BLaER1 treated with 17β-estradiol and CSF1 and Interleukin-3, amounts not matched to agents 10 nM and 100 nM (cell line): ENCODE results near the gene MAGI1.

Experiments
- H3K27ac ChIP-seq, 11 experiments: shearing (Covaris generic); formaldehyde crosslinking; 2 replicates each; pipeline ENCODE4 v1.8.1; 2022
- H3K27me3 ChIP-seq, 11 experiments: shearing (Covaris generic); formaldehyde crosslinking; 2 replicates each; pipeline ENCODE4 v1.8.1; 2022
- H3K36me3 ChIP-seq, 11 experiments: shearing (Covaris generic); formaldehyde crosslinking; 2 replicates each; pipeline ENCODE4 v1.8.1; 2022
- H3K4me1 ChIP-seq, 10 experiments: shearing (Covaris generic); formaldehyde crosslinking; 2 replicates each; pipeline ENCODE4 v1.8.1; 2022
- H3K4me2 ChIP-seq, 11 experiments: shearing (Covaris generic); formaldehyde crosslinking; 2 replicates each; pipeline ENCODE4 v1.8.1; 2022
- H3K4me3 ChIP-seq, 10 experiments: shearing (Covaris generic); formaldehyde crosslinking; 2 replicates each; pipeline ENCODE4 v1.8.1; 2022
- H3K9ac ChIP-seq, 11 experiments: shearing (Covaris generic); formaldehyde crosslinking; 2 replicates each; pipeline ENCODE4 v1.8.1; 2022
- H3K9me3 ChIP-seq, 11 experiments: shearing (Covaris generic); formaldehyde crosslinking; replicated peaks in 1 of 11; 2 replicates each; pipeline ENCODE4 v1.8.1; 2022
- H4K20me1 ChIP-seq, 11 experiments: shearing (Covaris generic); formaldehyde crosslinking; 2 replicates each; pipeline ENCODE4 v1.8.1; 2022
- Cebpa-rat ChIP-seq, 11 experiments: shearing (Covaris generic); IDR thresholded peaks; 2 replicates each; pipeline ENCODE4 v1.8.1; 2022

The MAGI1 gene

GRCh38 chr3:66041828-66042227 lies 3.1 kb upstream of the MAGI1 start:
- no peak overlapping the region for H3K9ac ChIP-seq

GRCh38 chr3:66041116-66041515 lies 2.4 kb upstream of the MAGI1 start:
- Histone ChIP-seq H3K4me3 (no peak overlapping the region), H3K9me3 (no peaks in the 10 kb centered on the region), H3K36me3 (no peaks in the 10 kb centered on the region), H3K27ac (no peak overlapping the region), H3K4me1 (peaks cover 7 to 27% (median 18%) of the 10 kb centered on the region in 10 experiments; a peak in 18 of 20 replicates), H3K27me3 (peaks cover 7 to 18% (median 10%) of the 10 kb centered on the region in 11 experiments; a peak in 19 of 22 replicates), H4K20me1 (no peaks in the 10 kb centered on the region), H3K4me2 (no peak overlapping the region), H3K9ac (no peak overlapping the region)
- no peak for TF ChIP-seq Cebpa-rat (IDR thresholded peaks at IDR 0.05)

More at GRCh38 chr3:66041828-66042227, 3.1 kb upstream of the MAGI1 start:
- no peak overlapping the region for H3K4me3 ChIP-seq
- peaks cover 7 to 20% (median 12%) of the 10 kb centered on the region in 10 experiments; a peak in 18 of 20 replicates for H3K4me1 ChIP-seq
- no peaks in the 10 kb centered on the region for H3K9me3 ChIP-seq
- no peaks in the 10 kb centered on the region for H4K20me1 ChIP-seq
- H3K36me3 ChIP-seq, result no peaks in the 10 kb centered on the region
- no peak overlapping the region for H3K4me2 ChIP-seq
- peaks cover 7 to 18% (median 10%) of the 10 kb centered on the region in 11 experiments; a peak in 19 of 22 replicates for H3K27me3 ChIP-seq
- no peak for TF ChIP-seq Cebpa-rat (IDR thresholded peaks at IDR 0.05)
- no peak overlapping the region for H3K27ac ChIP-seq

DNA sequence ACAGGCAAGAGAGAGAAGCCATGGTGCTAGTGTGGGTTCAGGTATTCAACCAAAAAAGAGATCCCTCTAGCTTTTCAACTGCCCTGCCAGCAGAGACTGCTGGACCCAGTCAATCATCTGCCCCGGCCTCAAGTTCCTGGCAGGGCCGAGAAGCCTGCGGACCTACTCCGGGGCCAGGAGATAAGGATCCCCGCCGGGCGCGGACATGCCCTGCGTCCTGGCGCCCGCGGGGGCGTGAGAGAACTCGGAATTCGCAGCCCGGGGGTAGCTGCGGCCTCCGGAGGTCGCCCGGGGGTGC lies 821 bp upstream of the MAGI1 start:
- peak overlapping the region; percentile 74 to 87 (median 81); a peak in 21 of 22 replicates for H3K9ac ChIP-seq
- no peaks in the 10 kb centered on the region; a peak in 1 of 22 replicates for H4K20me1 ChIP-seq
- H3K4me1 ChIP-seq, result peaks cover 7 to 34% (median 27%) of the 10 kb centered on the region in 10 experiments; a peak in 18 of 20 replicates
- peaks cover 7 to 18% (median 10%) of the 10 kb centered on the region in 11 experiments; a peak in 19 of 22 replicates for H3K27me3 ChIP-seq
- H3K9me3 ChIP-seq, result no peaks in the 10 kb centered on the region
- H3K36me3 ChIP-seq, result no peaks in the 10 kb centered on the region
- H3K4me3 ChIP-seq, result peak overlapping the region; percentile 69 to 90 (median 81)
- TF ChIP-seq Cebpa-rat (IDR thresholded peaks at IDR 0.05), result no peak
- peak overlapping the region; percentile 86 to 99 (median 97) for H3K4me2 ChIP-seq
- H3K27ac ChIP-seq, result peak overlapping the region in 3 of 11 experiments; percentile 14 to 73 (median 66); a peak in 1 of 22 replicates

DNA sequence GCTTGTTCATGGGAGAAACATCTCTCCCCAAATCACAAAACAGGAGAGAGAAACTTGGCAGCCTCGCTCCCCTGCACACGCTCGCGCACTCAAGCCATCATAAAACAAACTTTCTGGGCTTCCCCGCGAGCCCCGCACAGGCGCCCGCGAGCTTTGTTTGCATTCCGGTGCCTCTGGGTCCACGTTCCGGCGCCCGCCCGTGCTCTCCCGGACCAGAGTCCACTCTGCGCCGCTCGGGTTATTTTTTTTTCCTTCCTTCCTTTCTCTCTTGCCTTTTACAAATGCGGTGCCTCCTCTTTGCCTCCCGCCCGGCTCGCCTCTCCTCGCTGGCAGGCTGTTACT lies 363 bp downstream of the MAGI1 start:
- Histone ChIP-seq H3K4me1 (peaks cover 7 to 34% (median 27%) of the 10 kb centered on the region in 10 experiments; a peak in 18 of 20 replicates), H3K4me3 (peak overlapping the region; percentile 69 to 90 (median 81)), H4K20me1 (no peaks in the 10 kb centered on the region; a peak in 1 of 22 replicates), H3K9ac (peak overlapping the region; percentile 74 to 87 (median 81)), H3K27ac (peak overlapping the region; percentile 34 to 79 (median 69); a peak in 21 of 22 replicates), H3K36me3 (no peaks in the 10 kb centered on the region), H3K27me3 (peaks cover 7 to 18% (median 10%) of the 10 kb centered on the region in 11 experiments; a peak in 19 of 22 replicates), H3K9me3 (no peaks in the 10 kb centered on the region), H3K4me2 (peak overlapping the region; percentile 91 to 99 (median 97))
- no peak for TF ChIP-seq Cebpa-rat (IDR thresholded peaks at IDR 0.05)

- Histone ChIP-seq H4K20me1 (no peaks in the 10 kb centered on the region; a peak in 1 of 22 replicates), H3K4me2 (peak overlapping the region; percentile 91 to 99 (median 97)), H3K27ac (peak overlapping the region in 10 of 11 experiments; percentile 59 to 79 (median 71); a peak in 20 of 22 replicates), H3K4me1 (peaks cover 7 to 34% (median 27%) of the 10 kb centered on the region in 10 experiments; a peak in 18 of 20 replicates), H3K27me3 (peaks cover 7 to 18% (median 10%) of the 10 kb centered on the region in 11 experiments; a peak in 19 of 22 replicates), H3K9me3 (no peaks in the 10 kb centered on the region), H3K4me3 (peak overlapping the region; percentile 69 to 90 (median 81)), H3K9ac (peak overlapping the region; percentile 74 to 87 (median 81)), H3K36me3 (no peaks in the 10 kb centered on the region)
- no peak for TF ChIP-seq Cebpa-rat (IDR thresholded peaks at IDR 0.05)
These were observed 740 bp downstream of the MAGI1 start for GRCh38 chr3:66037986-66038369.

- Histone ChIP-seq H3K27ac (peak overlapping the region in 10 of 11 experiments; percentile 59 to 79 (median 71); a peak in 19 of 22 replicates), H4K20me1 (no peaks in the 10 kb centered on the region; a peak in 1 of 22 replicates), H3K4me1 (peaks cover 7 to 34% (median 27%) of the 10 kb centered on the region in 10 experiments; a peak in 18 of 20 replicates), H3K4me2 (peak overlapping the region; percentile 91 to 99 (median 97)), H3K9ac (peak overlapping the region; percentile 74 to 87 (median 81)), H3K36me3 (no peaks in the 10 kb centered on the region), H3K9me3 (no peaks in the 10 kb centered on the region), H3K27me3 (peaks cover 7 to 18% (median 10%) of the 10 kb centered on the region in 11 experiments; a peak in 19 of 22 replicates), H3K4me3 (peak overlapping the region; percentile 69 to 90 (median 81))
- TF ChIP-seq Cebpa-rat (IDR thresholded peaks at IDR 0.05), result no peak
These were observed 1.3 kb downstream of the MAGI1 start for GRCh38 chr3:66037330-66037985.

DNA sequence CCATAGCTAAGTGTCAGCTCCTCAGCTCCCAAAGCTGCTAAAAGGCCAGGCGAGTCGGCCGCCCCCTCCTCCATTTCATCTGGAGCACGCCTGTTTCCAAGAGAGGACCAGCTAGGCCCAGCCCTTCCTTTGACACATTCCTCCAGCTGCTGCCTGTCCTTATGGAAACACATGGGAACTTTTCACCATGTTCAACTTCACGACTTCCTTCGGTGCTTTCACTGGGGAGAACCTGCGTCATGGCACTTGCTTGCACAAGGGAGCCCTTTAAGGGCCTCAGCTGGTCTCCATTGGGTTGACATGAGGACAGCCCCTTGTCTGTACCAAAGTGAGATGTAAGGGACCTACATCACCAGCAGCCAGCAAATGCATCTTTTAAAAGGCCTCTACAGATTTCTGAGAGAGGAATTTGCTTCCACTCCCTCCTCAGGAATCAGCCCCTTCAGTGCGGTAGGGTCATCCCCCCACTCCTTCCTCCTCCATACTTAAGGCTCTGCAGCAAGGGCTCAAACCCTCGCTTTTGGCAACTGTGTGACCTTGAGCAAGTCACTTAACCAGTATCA lies 2.1 kb downstream of the MAGI1 start:
- H3K27ac ChIP-seq, result no peak overlapping the region
- TF ChIP-seq Cebpa-rat (IDR thresholded peaks at IDR 0.05), result no peak
- H3K36me3 ChIP-seq, result no peaks in the 10 kb centered on the region
- H3K4me3 ChIP-seq, result peak overlapping the region in 9 of 10 experiments; percentile 69 to 90 (median 81); a peak in 15 of 20 replicates
- H4K20me1 ChIP-seq, result no peaks in the 10 kb centered on the region; a peak in 1 of 22 replicates
- H3K4me2 ChIP-seq, result peak overlapping the region; percentile 91 to 99 (median 97); a peak in 20 of 22 replicates
- H3K9me3 ChIP-seq, result no peaks in the 10 kb centered on the region
- peak overlapping the region in 3 of 11 experiments; percentile 85 to 87 (median 86); a peak in 4 of 22 replicates for H3K9ac ChIP-seq
- peaks cover 7 to 18% (median 10%) of the 10 kb centered on the region in 11 experiments; a peak in 19 of 22 replicates for H3K27me3 ChIP-seq
- peaks cover 7 to 34% (median 27%) of the 10 kb centered on the region in 10 experiments; a peak in 18 of 20 replicates for H3K4me1 ChIP-seq

DNA sequence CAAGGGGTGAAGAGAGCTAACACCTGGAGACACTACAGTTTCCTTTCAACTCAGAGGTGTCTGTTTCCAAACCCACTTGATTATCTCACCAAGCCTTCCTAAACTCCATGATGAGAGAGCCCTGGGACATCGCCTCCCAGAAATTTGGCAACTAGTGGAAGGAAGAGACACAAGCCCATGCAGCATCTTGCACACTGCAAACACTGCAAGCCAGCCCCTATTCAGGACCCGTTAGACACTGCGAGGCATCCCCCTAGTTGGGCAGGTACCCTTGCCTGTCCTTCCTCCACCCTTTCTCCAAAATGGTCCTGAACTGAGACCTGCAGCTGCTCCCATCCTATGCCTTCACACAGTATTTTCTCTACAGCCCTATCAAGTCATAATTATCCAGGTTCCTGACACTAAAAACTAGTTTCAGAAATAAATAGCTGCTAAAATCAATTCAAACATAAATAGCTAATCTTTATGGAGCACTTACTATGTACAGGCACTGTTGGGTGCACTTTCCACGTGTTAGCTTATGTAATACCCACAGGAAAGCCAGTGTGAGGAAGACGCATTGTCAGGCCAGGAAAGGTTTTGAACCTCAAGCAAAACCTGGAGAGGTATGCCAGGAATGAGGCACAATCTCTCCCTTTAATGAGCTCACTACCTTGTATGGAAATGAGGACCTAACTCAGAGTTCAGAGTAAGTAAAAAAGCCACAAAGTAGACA lies 2.8 kb downstream of the MAGI1 start:
- Histone ChIP-seq H3K36me3 (no peaks in the 10 kb centered on the region), H3K27me3 (peaks cover 7 to 18% (median 10%) of the 10 kb centered on the region in 11 experiments; a peak in 19 of 22 replicates), H4K20me1 (no peaks in the 10 kb centered on the region; a peak in 1 of 22 replicates), H3K4me2 (peak overlapping the region in 10 of 11 experiments; percentile 19 to 99 (median 97); a peak in 18 of 22 replicates), H3K9ac (no peak overlapping the region), H3K4me3 (peak overlapping the region in 2 of 10 experiments; percentile 80 to 90; a peak in 3 of 20 replicates), H3K27ac (no peak overlapping the region), H3K4me1 (peaks cover 7 to 34% (median 27%) of the 10 kb centered on the region in 10 experiments; a peak in 18 of 20 replicates), H3K9me3 (no peaks in the 10 kb centered on the region)
- no peak for TF ChIP-seq Cebpa-rat (IDR thresholded peaks at IDR 0.05)
